ENCODE data around the gene RPS5. TPM values are rescaled to one million over a fixed set of nuclear protein-coding genes. Genes with fewer than 3 reads are reported as not detected.

The RPS5 gene
- total RNA-seq, 1 donor from 2014 or later = 4,823 TPM

GRCh38 chr19:58385313-58385890 lies 1.7 kb upstream of the RPS5 start:
- FAIRE-seq = no peak
- no peak for DNase-seq (ENCODE audit: low read depth)
- TF ChIP-seq CTCF (IDR thresholded peaks at IDR 0.05; ENCODE audit: insufficient read depth, low read length, severe bottlenecking) = no peak
- Histone ChIP-seq H3K36me3 (ENCODE audit: control insufficient read depth, insufficient read depth, low read length) (peaks cover 6% of the 10 kb centered on the region), H3K27me3 (ENCODE audit: control insufficient read depth, insufficient read depth, low read length) (no peaks in the 10 kb centered on the region), H3K4me3 (ENCODE audit: low read depth, low read length) (peak overlapping the region; percentile 59)

- Histone ChIP-seq H3K36me3 (ENCODE audit: control insufficient read depth, insufficient read depth, low read length) (peaks cover 10% of the 10 kb centered on the region), H3K4me3 (ENCODE audit: low read depth, low read length) (peak overlapping the region; percentile 59), H3K27me3 (ENCODE audit: control insufficient read depth, insufficient read depth, low read length) (no peaks in the 10 kb centered on the region)
- FAIRE-seq = no peak
- no peak for DNase-seq (ENCODE audit: low read depth)
- TF ChIP-seq CTCF (IDR thresholded peaks at IDR 0.05; ENCODE audit: insufficient read depth, low read length, severe bottlenecking) = no peak
These were observed 1.0 kb upstream of the RPS5 start for GRCh38 chr19:58385891-58386575.

GRCh38 chr19:58387338-58388174 lies 487 bp downstream of the RPS5 start:
- FAIRE-seq (no peak), DNase-seq (ENCODE audit: low read depth) (no peak)
- no peak for TF ChIP-seq CTCF (IDR thresholded peaks at IDR 0.05; ENCODE audit: insufficient read depth, low read length, severe bottlenecking)
- H3K27me3 ChIP-seq (ENCODE audit: control insufficient read depth, insufficient read depth, low read length) = no peaks in the 10 kb centered on the region
- H3K36me3 ChIP-seq (ENCODE audit: control insufficient read depth, insufficient read depth, low read length) = peaks cover 14% of the 10 kb centered on the region
- peak overlapping the region; percentile 59 for H3K4me3 ChIP-seq (ENCODE audit: low read depth, low read length)

GRCh38 chr19:58388175-58388526 lies 1.1 kb downstream of the RPS5 start:
- H3K4me3 ChIP-seq (ENCODE audit: low read depth, low read length) = peak overlapping the region; percentile 59
- H3K36me3 ChIP-seq (ENCODE audit: control insufficient read depth, insufficient read depth, low read length) = peaks cover 19% of the 10 kb centered on the region
- DNase-seq (ENCODE audit: low read depth) (no peak), FAIRE-seq (no peak)
- TF ChIP-seq CTCF (IDR thresholded peaks at IDR 0.05; ENCODE audit: insufficient read depth, low read length, severe bottlenecking) = no peak
- H3K27me3 ChIP-seq (ENCODE audit: control insufficient read depth, insufficient read depth, low read length) = no peaks in the 10 kb centered on the region

GRCh38 chr19:58392945-58393724 lies 6.1 kb downstream of the RPS5 start:
- Histone ChIP-seq H3K4me3 (ENCODE audit: low read depth, low read length) (no peak overlapping the region), H3K36me3 (ENCODE audit: control insufficient read depth, insufficient read depth, low read length) (peaks cover 20% of the 10 kb centered on the region), H3K27me3 (ENCODE audit: control insufficient read depth, insufficient read depth, low read length) (no peaks in the 10 kb centered on the region)
- TF ChIP-seq CTCF (IDR thresholded peaks at IDR 0.05; ENCODE audit: insufficient read depth, low read length, severe bottlenecking) = no peak
- FAIRE-seq (no peak), DNase-seq (ENCODE audit: low read depth) (no peak)

Measured in bronchial epithelial cell (primary cell).